ENCODE data around the gene LONP1. TPM values are rescaled to one million over a fixed set of nuclear protein-coding genes. Genes with fewer than 3 reads are reported as not detected.

The LONP1 gene
- polyA plus RNA-seq, 3 donors, result 12.1 to 37.2 (median 13.8) TPM

DNA sequence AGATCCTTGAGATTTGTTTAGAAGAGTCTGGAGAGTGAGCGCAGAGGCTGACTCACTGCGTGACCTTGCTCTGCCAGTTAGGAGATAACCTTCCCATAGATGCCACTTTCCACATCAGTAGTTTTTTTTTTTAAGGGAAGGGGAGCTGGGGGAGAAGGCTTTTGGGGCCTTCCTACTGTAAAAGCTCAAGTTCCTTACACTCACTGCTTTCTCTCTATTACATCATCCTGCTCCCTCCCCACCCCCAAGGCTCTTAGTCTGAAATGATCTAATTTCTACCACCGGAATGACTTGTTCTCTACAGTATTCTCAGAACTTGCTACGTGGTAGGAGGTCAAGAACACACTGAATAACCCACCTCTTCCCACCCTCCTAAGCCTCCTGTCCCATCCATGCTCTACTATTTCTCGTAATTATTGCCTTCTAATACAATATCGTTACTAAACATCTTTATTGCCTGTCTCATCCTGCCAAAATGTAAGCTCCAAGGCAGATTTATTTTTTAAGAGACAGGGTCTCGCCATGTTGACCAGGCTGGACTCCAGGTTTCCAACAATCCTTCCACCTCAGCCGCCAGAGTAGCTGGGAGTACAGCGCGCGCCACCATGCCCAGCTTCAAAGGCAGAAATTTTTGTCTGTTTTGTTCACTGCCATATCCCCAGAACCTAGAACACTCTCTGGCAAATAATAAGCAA, 1.2 kb downstream of the LONP1 start:
- H3K4me3 Mint-ChIP-seq, result peak overlapping the region; percentile 81 to 90
- H3K9me3 ChIP-seq (replicated peaks in 1 of 2; ENCODE audit: control insufficient read depth in 1 of 2, insufficient read depth in 1 of 2, low read length in 2 of 2), result no peaks in the 10 kb centered on the region
- H4K20me1 ChIP-seq (ENCODE audit: insufficient read depth, low read length), result peaks cover 29% of the 10 kb centered on the region
- intact Hi-C loops (cut with micrococcal nuclease), result loop anchor here in 1 of 2 donors (2.0 kb wide), 1 partner anchor 28 kb away; the partner anchor contains the start of gene RPL36
- H2AFZ ChIP-seq (ENCODE audit: insufficient read depth, low read depth, low read length, poor library complexity, severe bottlenecking), result peak overlapping the region; percentile 87
- H3K36me3 ChIP-seq (replicated peaks in 1 of 2; ENCODE audit: control insufficient read depth in 1 of 2, insufficient read depth in 2 of 2, low read length in 2 of 2), result peaks cover 7 to 9% of the 10 kb centered on the region in 2 donors
- H3K79me2 ChIP-seq (ENCODE audit: insufficient read depth, low read length), result peaks cover 49% of the 10 kb centered on the region
- H3K27me3 ChIP-seq (ENCODE audit: control insufficient read depth in 2 of 2, insufficient read depth in 2 of 2, low read length in 2 of 2), result no peaks in the 10 kb centered on the region
- peak overlapping the region; percentile 90 to 95 (median 93) for H3K27ac Mint-ChIP-seq
- H3K4me3 ChIP-seq (replicated peaks in 1 of 3; ENCODE audit: low read depth in 2 of 3, low read length in 3 of 3), result peak overlapping the region; percentile 59 to 82 (median 66)
- H3K4me1 Mint-ChIP-seq, result peaks cover 26% of the 10 kb centered on the region
- 30% methylated on average over 6 of the region's 11 CpGs for WGBS (ENCODE audit: insufficient coverage)
- H3K36me3 Mint-ChIP-seq, result peaks cover 13 to 21% of the 10 kb centered on the region in 2 donors
- H3K27me3 Mint-ChIP-seq (ENCODE audit: low read depth in 3 of 3), result peaks cover 2 to 3% (median 2%) of the 10 kb centered on the region in 3 donors
- H3K9me3 Mint-ChIP-seq, result peaks cover 0 to 3% (median 0%) of the 10 kb centered on the region in 7 donors
- peak overlapping the region; percentile 89 to 91 for H3K27ac ChIP-seq (ENCODE audit: low read depth in 1 of 2, low read length in 2 of 2)
- peak overlapping the region; percentile 94 for H3K9ac ChIP-seq (ENCODE audit: insufficient read depth, low read length, poor library complexity, severe bottlenecking)
- TF ChIP-seq, protein P1, sequence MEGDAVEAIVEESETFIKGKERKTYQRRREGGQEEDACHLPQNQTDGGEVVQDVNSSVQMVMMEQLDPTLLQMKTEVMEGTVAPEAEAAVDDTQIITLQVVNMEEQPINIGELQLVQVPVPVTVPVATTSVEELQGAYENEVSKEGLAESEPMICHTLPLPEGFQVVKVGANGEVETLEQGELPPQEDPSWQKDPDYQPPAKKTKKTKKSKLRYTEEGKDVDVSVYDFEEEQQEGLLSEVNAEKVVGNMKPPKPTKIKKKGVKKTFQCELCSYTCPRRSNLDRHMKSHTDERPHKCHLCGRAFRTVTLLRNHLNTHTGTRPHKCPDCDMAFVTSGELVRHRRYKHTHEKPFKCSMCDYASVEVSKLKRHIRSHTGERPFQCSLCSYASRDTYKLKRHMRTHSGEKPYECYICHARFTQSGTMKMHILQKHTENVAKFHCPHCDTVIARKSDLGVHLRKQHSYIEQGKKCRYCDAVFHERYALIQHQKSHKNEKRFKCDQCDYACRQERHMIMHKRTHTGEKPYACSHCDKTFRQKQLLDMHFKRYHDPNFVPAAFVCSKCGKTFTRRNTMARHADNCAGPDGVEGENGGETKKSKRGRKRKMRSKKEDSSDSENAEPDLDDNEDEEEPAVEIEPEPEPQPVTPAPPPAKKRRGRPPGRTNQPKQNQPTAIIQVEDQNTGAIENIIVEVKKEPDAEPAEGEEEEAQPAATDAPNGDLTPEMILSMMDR (IDR thresholded peaks at IDR 0.05), result no peak
- peak; percentile 26 to 66 (median 49) for DNase-seq
- H3K4me2 ChIP-seq (replicated peaks; ENCODE audit: extremely low read depth, low read length, poor library complexity, severe bottlenecking), result peak overlapping the region; percentile 89
- H3K4me1 ChIP-seq (ENCODE audit: control insufficient read depth in 1 of 2, insufficient read depth in 2 of 2, low read length in 2 of 2), result peaks cover 20 to 29% of the 10 kb centered on the region in 2 donors

DNA sequence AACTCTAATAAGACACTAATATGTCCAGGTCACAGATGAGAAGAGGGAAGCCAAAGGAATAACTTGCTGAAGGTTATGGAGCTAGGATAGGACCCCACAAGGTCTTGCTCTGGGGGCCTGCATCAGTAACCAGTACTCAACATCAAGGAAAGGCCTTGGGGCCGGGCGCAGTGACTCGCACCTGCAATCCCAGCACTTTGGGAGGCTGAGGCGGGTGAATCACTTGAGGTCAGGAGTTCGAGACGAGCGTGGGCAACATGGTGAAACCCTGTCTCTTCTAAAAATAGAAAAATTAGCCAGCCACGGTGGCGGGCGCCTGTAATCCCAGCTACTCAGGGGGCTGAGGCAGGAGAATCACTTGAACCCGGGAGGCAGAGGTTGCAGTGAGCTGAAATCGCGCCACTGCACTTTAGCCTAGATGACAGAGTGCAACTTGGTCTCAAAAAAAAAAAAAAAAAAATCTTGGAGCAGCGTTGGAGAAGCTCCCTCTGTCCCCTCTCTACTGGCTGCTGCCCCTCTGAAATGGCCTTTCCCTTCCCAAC, 1.8 kb downstream of the LONP1 start:
- H2AFZ ChIP-seq (ENCODE audit: insufficient read depth, low read depth, low read length, poor library complexity, severe bottlenecking), result no peak overlapping the region
- DNase-seq, result peak in 1 of 3 donors; percentile 24
- no peaks in the 10 kb centered on the region for H3K9me3 ChIP-seq (replicated peaks in 1 of 2; ENCODE audit: control insufficient read depth in 1 of 2, insufficient read depth in 1 of 2, low read length in 2 of 2)
- H3K36me3 ChIP-seq (replicated peaks in 1 of 2; ENCODE audit: control insufficient read depth in 1 of 2, insufficient read depth in 2 of 2, low read length in 2 of 2), result peaks cover 13 to 15% of the 10 kb centered on the region in 2 donors
- peaks cover 29% of the 10 kb centered on the region for H4K20me1 ChIP-seq (ENCODE audit: insufficient read depth, low read length)
- peak overlapping the region; percentile 50 to 95 (median 92) for H3K27ac Mint-ChIP-seq
- H3K4me1 Mint-ChIP-seq, result peaks cover 26% of the 10 kb centered on the region
- intact Hi-C loops (cut with micrococcal nuclease), result loop anchor here in 1 of 2 donors (2.0 kb wide), 1 partner anchor 27 kb away; the partner anchor contains the start of gene RPL36
- peaks cover 20 to 29% of the 10 kb centered on the region in 2 donors for H3K4me1 ChIP-seq (ENCODE audit: control insufficient read depth in 1 of 2, insufficient read depth in 2 of 2, low read length in 2 of 2)
- no peak overlapping the region for H3K9ac ChIP-seq (ENCODE audit: insufficient read depth, low read length, poor library complexity, severe bottlenecking)
- H3K4me3 Mint-ChIP-seq, result no peak overlapping the region
- H3K9me3 Mint-ChIP-seq, result peaks cover 0 to 3% (median 0%) of the 10 kb centered on the region in 7 donors
- peak overlapping the region; percentile 10 to 91 for H3K27ac ChIP-seq (ENCODE audit: low read depth in 1 of 2, low read length in 2 of 2)
- peaks cover 49% of the 10 kb centered on the region for H3K79me2 ChIP-seq (ENCODE audit: insufficient read depth, low read length)
- no peak overlapping the region for H3K4me3 ChIP-seq (replicated peaks in 1 of 3; ENCODE audit: low read depth in 2 of 3, low read length in 3 of 3)
- H3K36me3 Mint-ChIP-seq, result peaks cover 17 to 27% of the 10 kb centered on the region in 2 donors
- WGBS (ENCODE audit: insufficient coverage), result 44% methylated on average over 9 of the region's 14 CpGs
- H3K4me2 ChIP-seq (replicated peaks; ENCODE audit: extremely low read depth, low read length, poor library complexity, severe bottlenecking), result peak overlapping the region; percentile 89
- peaks cover 2 to 3% (median 2%) of the 10 kb centered on the region in 3 donors for H3K27me3 Mint-ChIP-seq (ENCODE audit: low read depth in 3 of 3)
- TF ChIP-seq, protein P1 (IDR thresholded peaks at IDR 0.05), result no peak
- no peaks in the 10 kb centered on the region for H3K27me3 ChIP-seq (ENCODE audit: control insufficient read depth in 2 of 2, insufficient read depth in 2 of 2, low read length in 2 of 2)
